SK-N-SH (cell line): Measurements from ENCODE around the gene OSTF1.

Experiments
- EZH2phosphoT487 ChIP-seq: fragments of 200-600 bp; sonication (generic); IDR thresholded peaks from 2 replicates; pipeline ENCODE4 v1.6.1; 2017; ENCODE audit warnings: low read depth, mixed run types, mild to moderate bottlenecking, antibody characterized with exemption, moderate library complexity, borderline replicate concordance
- FOSL2 ChIP-seq: IDR thresholded peaks from 2 replicates; pipeline ENCODE4 v1.4.0; 2012; ENCODE audit warnings: low read depth, mild to moderate bottlenecking, moderate library complexity, borderline replicate concordance
- FOXM1 ChIP-seq: IDR thresholded peaks from 2 replicates; pipeline ENCODE4 v1.4.0; 2012; ENCODE audit warnings: low read depth, mild to moderate bottlenecking
- GABPA ChIP-seq: IDR thresholded peaks from 2 replicates; pipeline ENCODE4 v1.4.0; 2012; ENCODE audit warnings: low read depth, mild to moderate bottlenecking
- MXI1 ChIP-seq: IDR thresholded peaks from 2 replicates; pipeline ENCODE4 v1.6.1; 2012; ENCODE audit warnings: mild to moderate bottlenecking, low read depth, low read length, improper control_type of control experiment
- POLR2AphosphoS5 ChIP-seq: IDR thresholded peaks from 2 replicates; pipeline ENCODE4 v1.6.1; 2012; ENCODE audit warnings: low read depth, low read length
- SIN3A ChIP-seq: IDR thresholded peaks from 2 replicates; pipeline ENCODE4 v1.6.1; 2012; ENCODE audit warnings: low read depth, mild to moderate bottlenecking, low read length, moderate library complexity, borderline replicate concordance
- TAF1 ChIP-seq: IDR thresholded peaks from 2 replicates; pipeline ENCODE4 v1.6.1; 2012; ENCODE audit warnings: low read depth, mild to moderate bottlenecking, low read length, moderate library complexity, borderline replicate concordance
- YY1 ChIP-seq: IDR thresholded peaks from 2 replicates; pipeline ENCODE4 v1.4.0; 2012; ENCODE audit warnings: low read depth, mild to moderate bottlenecking
- TF ChIP-seq, protein P1 (sequence below): fragments of 150-350 bp; IDR thresholded peaks from 2 replicates; pipeline ENCODE4 v1.6.1; 2017; ENCODE audit warnings: antibody characterized with exemption, low read length, low read depth, borderline replicate concordance
- TF ChIP-seq, protein P2 (sequence below): fragments of 200-600 bp; sonication (generic); IDR thresholded peaks from 2 replicates; pipeline ENCODE4 v1.6.1; 2017; ENCODE audit warnings: antibody characterized with exemption, mild to moderate bottlenecking, moderate library complexity
- TF ChIP-seq, protein P3 (sequence below): IDR thresholded peaks from 2 replicates; pipeline ENCODE4 v1.4.0; 2012; ENCODE audit warnings: low read depth

DNA sequence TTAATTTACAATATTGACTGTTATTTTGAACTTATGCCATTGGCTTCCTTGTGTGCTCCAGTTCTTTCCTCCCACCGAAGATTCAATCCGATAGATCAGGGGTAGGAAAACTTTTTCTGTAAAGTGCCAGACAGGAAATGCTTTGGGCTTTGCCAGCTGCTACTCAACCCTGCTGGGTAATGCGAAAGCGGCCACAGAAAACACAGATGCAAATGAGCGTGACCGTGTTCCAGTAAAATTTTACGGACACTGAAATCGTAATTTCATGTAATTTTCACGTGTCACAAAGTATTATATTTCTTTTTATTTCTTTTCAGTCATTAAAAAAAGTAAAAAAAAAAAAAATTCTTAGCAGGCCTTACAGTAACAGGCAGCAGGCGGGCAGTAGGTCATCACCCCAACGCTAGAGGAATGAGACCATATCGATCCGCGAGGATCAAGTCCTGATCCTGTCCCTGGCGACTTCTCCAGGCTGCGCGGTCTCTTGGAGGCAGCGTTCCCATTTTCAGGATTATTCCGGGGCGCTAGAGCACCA is 958 bp upstream of the OSTF1 start:
- TF ChIP-seq, protein P1, sequence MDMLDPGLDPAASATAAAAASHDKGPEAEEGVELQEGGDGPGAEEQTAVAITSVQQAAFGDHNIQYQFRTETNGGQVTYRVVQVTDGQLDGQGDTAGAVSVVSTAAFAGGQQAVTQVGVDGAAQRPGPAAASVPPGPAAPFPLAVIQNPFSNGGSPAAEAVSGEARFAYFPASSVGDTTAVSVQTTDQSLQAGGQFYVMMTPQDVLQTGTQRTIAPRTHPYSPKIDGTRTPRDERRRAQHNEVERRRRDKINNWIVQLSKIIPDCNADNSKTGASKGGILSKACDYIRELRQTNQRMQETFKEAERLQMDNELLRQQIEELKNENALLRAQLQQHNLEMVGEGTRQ: no peak
- TF ChIP-seq MXI1 (no peak), GABPA (no peak), TAF1 (no peak), FOSL2 (no peak), SIN3A (no peak), POLR2AphosphoS5 (no peak), YY1 (no peak), EZH2phosphoT487 (no peak), FOXM1 (no peak)
- TF ChIP-seq, protein P2, sequence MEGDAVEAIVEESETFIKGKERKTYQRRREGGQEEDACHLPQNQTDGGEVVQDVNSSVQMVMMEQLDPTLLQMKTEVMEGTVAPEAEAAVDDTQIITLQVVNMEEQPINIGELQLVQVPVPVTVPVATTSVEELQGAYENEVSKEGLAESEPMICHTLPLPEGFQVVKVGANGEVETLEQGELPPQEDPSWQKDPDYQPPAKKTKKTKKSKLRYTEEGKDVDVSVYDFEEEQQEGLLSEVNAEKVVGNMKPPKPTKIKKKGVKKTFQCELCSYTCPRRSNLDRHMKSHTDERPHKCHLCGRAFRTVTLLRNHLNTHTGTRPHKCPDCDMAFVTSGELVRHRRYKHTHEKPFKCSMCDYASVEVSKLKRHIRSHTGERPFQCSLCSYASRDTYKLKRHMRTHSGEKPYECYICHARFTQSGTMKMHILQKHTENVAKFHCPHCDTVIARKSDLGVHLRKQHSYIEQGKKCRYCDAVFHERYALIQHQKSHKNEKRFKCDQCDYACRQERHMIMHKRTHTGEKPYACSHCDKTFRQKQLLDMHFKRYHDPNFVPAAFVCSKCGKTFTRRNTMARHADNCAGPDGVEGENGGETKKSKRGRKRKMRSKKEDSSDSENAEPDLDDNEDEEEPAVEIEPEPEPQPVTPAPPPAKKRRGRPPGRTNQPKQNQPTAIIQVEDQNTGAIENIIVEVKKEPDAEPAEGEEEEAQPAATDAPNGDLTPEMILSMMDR: peak; percentile 23
- TF ChIP-seq, protein P3, sequence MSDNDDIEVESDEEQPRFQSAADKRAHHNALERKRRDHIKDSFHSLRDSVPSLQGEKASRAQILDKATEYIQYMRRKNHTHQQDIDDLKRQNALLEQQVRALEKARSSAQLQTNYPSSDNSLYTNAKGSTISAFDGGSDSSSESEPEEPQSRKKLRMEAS: no peak
